Measurements from ENCODE around the gene DOCK4. TPM values are rescaled to one million over a fixed set of nuclear protein-coding genes. Genes with fewer than 3 reads are reported as not detected.

The DOCK4 gene
- total RNA-seq, 1 experiment from 2014 or later: 4.9 TPM

GRCh38 chr7:112195717-112196116, 10.5 kb downstream of the DOCK4 start:
- Mint-ChIP-seq H3K4me3 (no peak overlapping the region), H3K27ac (no peak overlapping the region), H3K27me3 (ENCODE audit: low read depth) (no peaks in the 10 kb centered on the region), H3K9me3 (no peaks in the 10 kb centered on the region), H3K36me3 (ENCODE audit: insufficient read depth in 1 of 3, low read depth in 3 of 3) (no peaks in the 10 kb centered on the region), H3K4me1 (peaks cover 0 to 4% of the 10 kb centered on the region in 2 experiments; a peak in 1 of 4 replicates)
- Histone ChIP-seq H2AK5ac (ENCODE audit: insufficient read length, low read length) (no peak overlapping the region), H3K79me2 (ENCODE audit: insufficient read depth, low read length) (peaks cover 8% of the 10 kb centered on the region; the same call in 1 of the 2 replicates), H3K56ac (ENCODE audit: insufficient read length, low read depth, low read length) (no peak overlapping the region), H2BK15ac (ENCODE audit: low read depth, low read length) (no peak overlapping the region), H3K4ac (ENCODE audit: low read depth, low read length) (no peak overlapping the region), H2AFZ (ENCODE audit: low read length) (no peak overlapping the region), H3K9me3 (ENCODE audit: control insufficient read depth, low read depth, low read length) (no peaks in the 10 kb centered on the region), H4K8ac (replicated peaks; ENCODE audit: insufficient read length, low read depth, low read length) (no peak overlapping the region), H4K20me1 (ENCODE audit: control insufficient read depth, insufficient read depth, insufficient read length) (no peaks in the 10 kb centered on the region), H2BK20ac (ENCODE audit: low read depth, low read length, poor library complexity, severe bottlenecking) (no peak overlapping the region), H3K9ac (ENCODE audit: extremely low read depth, insufficient read length, low read length) (no peak overlapping the region), H3K4me1 (ENCODE audit: insufficient read depth, low read length) (peaks cover 3% of the 10 kb centered on the region; the same call in 1 of the 2 replicates), H3K79me1 (ENCODE audit: insufficient read depth, low read depth, low read length, poor library complexity, severe bottlenecking) (no peaks in the 10 kb centered on the region), H3K27me3 (ENCODE audit: insufficient read depth, low read length) (no peaks in the 10 kb centered on the region), H2BK5ac (ENCODE audit: insufficient read length, low read length) (no peak overlapping the region), H2BK120ac (ENCODE audit: low read depth, low read length, poor library complexity, severe bottlenecking) (no peak overlapping the region), H3K23me2 (ENCODE audit: insufficient read length, low read depth, low read length, poor library complexity, severe bottlenecking) (no peaks in the 10 kb centered on the region), H2BK12ac (ENCODE audit: insufficient read length, low read depth, low read length) (no peak overlapping the region), H4K5ac (ENCODE audit: insufficient read length, low read depth, low read length) (no peak overlapping the region), H4K91ac (ENCODE audit: insufficient read length, low read depth, low read length) (no peak overlapping the region), H3K4me2 (ENCODE audit: insufficient read depth, insufficient read length, low read length) (no peak overlapping the region), H3K18ac (ENCODE audit: insufficient read length, low read depth, low read length) (no peak overlapping the region), H3K14ac (ENCODE audit: insufficient read depth, low read length) (no peak overlapping the region), H3K23ac (ENCODE audit: insufficient read length, low read depth, low read length) (no peak overlapping the region), H3T11ph (ENCODE audit: low read length) (no peak overlapping the region), H3K27ac (ENCODE audit: insufficient read length, low read depth, low read length) (no peak overlapping the region)
- TF ChIP-seq, protein P1, sequence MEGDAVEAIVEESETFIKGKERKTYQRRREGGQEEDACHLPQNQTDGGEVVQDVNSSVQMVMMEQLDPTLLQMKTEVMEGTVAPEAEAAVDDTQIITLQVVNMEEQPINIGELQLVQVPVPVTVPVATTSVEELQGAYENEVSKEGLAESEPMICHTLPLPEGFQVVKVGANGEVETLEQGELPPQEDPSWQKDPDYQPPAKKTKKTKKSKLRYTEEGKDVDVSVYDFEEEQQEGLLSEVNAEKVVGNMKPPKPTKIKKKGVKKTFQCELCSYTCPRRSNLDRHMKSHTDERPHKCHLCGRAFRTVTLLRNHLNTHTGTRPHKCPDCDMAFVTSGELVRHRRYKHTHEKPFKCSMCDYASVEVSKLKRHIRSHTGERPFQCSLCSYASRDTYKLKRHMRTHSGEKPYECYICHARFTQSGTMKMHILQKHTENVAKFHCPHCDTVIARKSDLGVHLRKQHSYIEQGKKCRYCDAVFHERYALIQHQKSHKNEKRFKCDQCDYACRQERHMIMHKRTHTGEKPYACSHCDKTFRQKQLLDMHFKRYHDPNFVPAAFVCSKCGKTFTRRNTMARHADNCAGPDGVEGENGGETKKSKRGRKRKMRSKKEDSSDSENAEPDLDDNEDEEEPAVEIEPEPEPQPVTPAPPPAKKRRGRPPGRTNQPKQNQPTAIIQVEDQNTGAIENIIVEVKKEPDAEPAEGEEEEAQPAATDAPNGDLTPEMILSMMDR (conservative IDR thresholded peaks at IDR 0.05): no peak
- DNase-seq: no peak
- WGBS (ENCODE audit: extremely low coverage, insufficient read length, low lambda C conversion rate): no CpG with 5 or more reads among the region's 5 CpGs
